IMR-90 (cell line): Measurements from ENCODE around the gene OST4.

Experiments used
- CEBPB ChIP-seq: IDR thresholded peaks from 2 replicates; pipeline ENCODE4 v1.6.1; 2012; ENCODE audit warnings: low read depth, low read length, improper control_type of control experiment
- TF ChIP-seq, protein P1 (sequence below): conservative IDR thresholded peaks from 2 replicates; pipeline ENCODE4 v1.5.1; 2012; ENCODE audit warnings: mild to moderate bottlenecking, low read depth, low read length, improper control_type of control experiment

DNA sequence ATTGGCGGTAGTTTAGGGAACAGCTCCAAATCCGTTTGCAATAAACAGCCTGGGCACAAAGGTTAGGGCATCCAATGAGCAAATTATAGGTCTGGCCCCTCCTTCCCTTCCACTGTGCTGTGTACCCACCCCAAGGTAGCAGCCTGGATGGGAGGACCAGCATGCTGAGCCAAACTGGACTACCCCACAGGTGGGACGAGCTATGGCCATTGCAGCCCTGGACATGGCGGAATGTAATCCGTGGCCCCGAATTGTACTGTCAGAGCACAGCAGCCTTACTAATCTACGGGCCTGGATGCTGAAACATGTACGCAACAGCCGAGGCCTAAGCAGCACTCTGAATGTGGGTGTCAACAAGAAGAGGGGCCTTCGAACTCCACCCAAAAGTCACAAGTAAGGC is 13.2 kb downstream of the OST4 start:
- TF ChIP-seq CEBPB = no peak
- TF ChIP-seq, protein P1, sequence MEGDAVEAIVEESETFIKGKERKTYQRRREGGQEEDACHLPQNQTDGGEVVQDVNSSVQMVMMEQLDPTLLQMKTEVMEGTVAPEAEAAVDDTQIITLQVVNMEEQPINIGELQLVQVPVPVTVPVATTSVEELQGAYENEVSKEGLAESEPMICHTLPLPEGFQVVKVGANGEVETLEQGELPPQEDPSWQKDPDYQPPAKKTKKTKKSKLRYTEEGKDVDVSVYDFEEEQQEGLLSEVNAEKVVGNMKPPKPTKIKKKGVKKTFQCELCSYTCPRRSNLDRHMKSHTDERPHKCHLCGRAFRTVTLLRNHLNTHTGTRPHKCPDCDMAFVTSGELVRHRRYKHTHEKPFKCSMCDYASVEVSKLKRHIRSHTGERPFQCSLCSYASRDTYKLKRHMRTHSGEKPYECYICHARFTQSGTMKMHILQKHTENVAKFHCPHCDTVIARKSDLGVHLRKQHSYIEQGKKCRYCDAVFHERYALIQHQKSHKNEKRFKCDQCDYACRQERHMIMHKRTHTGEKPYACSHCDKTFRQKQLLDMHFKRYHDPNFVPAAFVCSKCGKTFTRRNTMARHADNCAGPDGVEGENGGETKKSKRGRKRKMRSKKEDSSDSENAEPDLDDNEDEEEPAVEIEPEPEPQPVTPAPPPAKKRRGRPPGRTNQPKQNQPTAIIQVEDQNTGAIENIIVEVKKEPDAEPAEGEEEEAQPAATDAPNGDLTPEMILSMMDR = no peak
